PC-3 (cell line): ENCODE data around the gene GPX4.

Experiments used
- CTCF ChIP-seq: fragments of 300-600 bp; sonication (generic); conservative IDR thresholded peaks from 2 replicates; pipeline ENCODE4 v1.5.1; 2017; ENCODE audit warnings: antibody characterized with exemption, low read depth, mild to moderate bottlenecking, low read length
- EZH2 ChIP-seq: fragments of 300-600 bp; sonication (generic); IDR thresholded peaks from one replicate; pipeline ENCODE4 v1.6.1; 2017; ENCODE audit warnings: antibody characterized with exemption, mild to moderate bottlenecking, low read length; ENCODE audit not compliant: unreplicated experiment
- EZH2phosphoT487 ChIP-seq: fragments of 300-600 bp; sonication (generic); IDR thresholded peaks from 2 replicates; pipeline ENCODE4 v1.6.1; 2018; ENCODE audit warnings: mild to moderate bottlenecking, antibody characterized with exemption, low read length, borderline replicate concordance

- TF ChIP-seq CTCF: no peak
- TF ChIP-seq EZH2: no peak
- TF ChIP-seq EZH2phosphoT487: no peak
Observed at GRCh38 chr19:1153891-1154730, 50.3 kb downstream of the GPX4 start.
